Measurements from ENCODE around the gene GEMIN7.

GEMIN7 gene

DNA sequence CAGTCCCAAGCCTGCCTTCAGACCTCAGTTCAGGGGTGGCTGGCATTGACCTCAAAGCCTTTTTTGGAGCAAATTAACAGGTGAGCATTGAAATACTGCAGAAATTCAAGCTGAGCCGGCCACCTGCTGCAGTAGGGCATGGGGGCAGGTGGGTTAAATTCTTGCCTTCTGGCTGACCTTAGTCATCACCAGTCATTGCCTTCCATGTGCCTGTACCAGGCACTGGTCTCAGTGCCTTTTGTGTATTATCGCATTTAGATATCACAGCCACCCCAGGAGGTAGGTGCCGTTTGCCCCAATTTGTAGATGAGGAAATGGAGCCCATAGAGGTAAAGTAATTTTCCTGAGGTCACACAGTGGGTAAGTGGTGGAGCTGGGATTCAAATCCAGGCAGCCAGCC is 21.1 kb downstream of the GEMIN7 start:
- no peaks in the 10 kb centered on the region for H3K27me3 ChIP-seq (ENCODE audit: control insufficient read depth in 3 of 3, insufficient read depth in 3 of 3, low read depth in 1 of 3, low read length in 3 of 3)
- H3K9ac ChIP-seq (ENCODE audit: low read depth, low read length, poor library complexity) = no peak overlapping the region
- no peak for DNase-seq (ENCODE audit: low spot score)
- no peak overlapping the region for H2AFZ ChIP-seq (ENCODE audit: low read length)
- H2BK15ac ChIP-seq (ENCODE audit: low read length) = no peak overlapping the region
- no peak overlapping the region for H3K4me2 ChIP-seq (ENCODE audit: insufficient read depth, low read length, poor library complexity, severe bottlenecking)
- no peak overlapping the region for H2BK120ac ChIP-seq (ENCODE audit: low read depth, low read length)
- no peak overlapping the region for H3K18ac ChIP-seq (ENCODE audit: low read length)
- peaks cover 29% of the 10 kb centered on the region for H3K79me1 ChIP-seq (ENCODE audit: low read depth, low read length)
- no peak overlapping the region for H3K27ac ChIP-seq (replicated peaks; ENCODE audit: low read length)
- H3K4me1 ChIP-seq (ENCODE audit: control insufficient read depth in 2 of 2, insufficient read depth in 1 of 2, low read depth in 1 of 2, low read length in 2 of 2) = peaks cover 36 to 58% of the 10 kb centered on the region in 2 donors
- H2BK12ac ChIP-seq (ENCODE audit: low read length) = no peak overlapping the region
- no peak overlapping the region for H3K4ac ChIP-seq (ENCODE audit: low read length)
- WGBS, 2 donors (ENCODE audit: extremely low coverage in 2 of 2, insufficient read length in 2 of 2, insufficient replicate concordance in 1 of 2) = no CpG with 5 or more reads among the region's 3 CpGs
- no peak overlapping the region for H2BK5ac ChIP-seq (ENCODE audit: low read length)
- H3K9me3 ChIP-seq (replicated peaks in 1 of 2; ENCODE audit: control insufficient read depth in 2 of 2, insufficient read depth in 1 of 2, low read depth in 1 of 2, low read length in 2 of 2) = no peaks in the 10 kb centered on the region
- no peak overlapping the region for H3K23ac ChIP-seq (ENCODE audit: low read depth, low read length, poor library complexity)
- peaks cover 4 to 9% of the 10 kb centered on the region in 2 donors for H3K36me3 ChIP-seq (replicated peaks in 1 of 2; ENCODE audit: control insufficient read depth in 2 of 2, insufficient read depth in 2 of 2, low read length in 2 of 2)
- no peak overlapping the region for H3K14ac ChIP-seq (ENCODE audit: low read length)
- H4K8ac ChIP-seq (ENCODE audit: low read depth, low read length) = no peak overlapping the region
- no peak overlapping the region for H3K4me3 ChIP-seq (ENCODE audit: low read length in 2 of 2)
- no peak overlapping the region for H2AK5ac ChIP-seq (ENCODE audit: low read depth, low read length)
- H4K91ac ChIP-seq (ENCODE audit: low read depth, low read length, poor library complexity) = no peak overlapping the region

DNA sequence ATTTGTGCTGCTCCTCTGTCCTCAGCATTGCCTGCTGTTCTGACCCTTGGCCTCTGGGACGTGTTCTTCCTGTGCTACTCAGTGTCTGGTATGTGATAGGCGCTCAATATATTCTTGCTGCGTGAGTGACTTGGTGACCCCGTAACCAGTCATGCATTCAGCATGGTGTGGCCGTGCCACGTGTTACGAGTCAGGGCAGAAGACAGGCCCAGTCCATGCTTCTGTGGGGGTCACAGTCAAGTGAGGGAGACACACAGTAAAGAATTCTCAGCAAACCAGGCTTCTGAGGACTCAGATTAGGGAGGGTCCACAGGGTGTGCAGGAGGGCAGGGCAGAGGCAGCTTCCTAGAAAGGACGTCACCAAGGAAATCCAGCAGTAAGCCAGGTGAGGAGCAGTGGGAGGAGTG is 21.8 kb downstream of the GEMIN7 start:
- Histone ChIP-seq H3K4ac (ENCODE audit: low read length) (no peak overlapping the region), H3K4me3 (ENCODE audit: low read length in 2 of 2) (no peak overlapping the region), H3K14ac (ENCODE audit: low read length) (no peak overlapping the region), H3K79me1 (ENCODE audit: low read depth, low read length) (peaks cover 31% of the 10 kb centered on the region), H4K91ac (ENCODE audit: low read depth, low read length, poor library complexity) (no peak overlapping the region), H3K9ac (ENCODE audit: low read depth, low read length, poor library complexity) (no peak overlapping the region), H2BK15ac (ENCODE audit: low read length) (no peak overlapping the region), H3K9me3 (replicated peaks in 1 of 2; ENCODE audit: control insufficient read depth in 2 of 2, insufficient read depth in 1 of 2, low read depth in 1 of 2, low read length in 2 of 2) (no peaks in the 10 kb centered on the region), H3K4me2 (ENCODE audit: insufficient read depth, low read length, poor library complexity, severe bottlenecking) (no peak overlapping the region), H2AFZ (ENCODE audit: low read length) (no peak overlapping the region), H4K8ac (ENCODE audit: low read depth, low read length) (no peak overlapping the region), H3K4me1 (ENCODE audit: control insufficient read depth in 2 of 2, insufficient read depth in 1 of 2, low read depth in 1 of 2, low read length in 2 of 2) (peaks cover 36 to 58% of the 10 kb centered on the region in 2 donors), H3K36me3 (replicated peaks in 1 of 2; ENCODE audit: control insufficient read depth in 2 of 2, insufficient read depth in 2 of 2, low read length in 2 of 2) (peaks cover 3 to 4% of the 10 kb centered on the region in 2 donors), H3K23ac (ENCODE audit: low read depth, low read length, poor library complexity) (no peak overlapping the region), H2BK120ac (ENCODE audit: low read depth, low read length) (no peak overlapping the region), H3K18ac (ENCODE audit: low read length) (no peak overlapping the region), H3K27ac (replicated peaks; ENCODE audit: low read length) (no peak overlapping the region), H2BK12ac (ENCODE audit: low read length) (no peak overlapping the region), H2AK5ac (ENCODE audit: low read depth, low read length) (no peak overlapping the region), H2BK5ac (ENCODE audit: low read length) (no peak overlapping the region), H3K27me3 (ENCODE audit: control insufficient read depth in 3 of 3, insufficient read depth in 3 of 3, low read depth in 1 of 3, low read length in 3 of 3) (no peaks in the 10 kb centered on the region)
- no peak for DNase-seq (ENCODE audit: low spot score)
- no CpG with 5 or more reads among the region's 8 CpGs for WGBS, 2 donors (ENCODE audit: extremely low coverage in 2 of 2, insufficient read length in 2 of 2, insufficient replicate concordance in 1 of 2)

DNA sequence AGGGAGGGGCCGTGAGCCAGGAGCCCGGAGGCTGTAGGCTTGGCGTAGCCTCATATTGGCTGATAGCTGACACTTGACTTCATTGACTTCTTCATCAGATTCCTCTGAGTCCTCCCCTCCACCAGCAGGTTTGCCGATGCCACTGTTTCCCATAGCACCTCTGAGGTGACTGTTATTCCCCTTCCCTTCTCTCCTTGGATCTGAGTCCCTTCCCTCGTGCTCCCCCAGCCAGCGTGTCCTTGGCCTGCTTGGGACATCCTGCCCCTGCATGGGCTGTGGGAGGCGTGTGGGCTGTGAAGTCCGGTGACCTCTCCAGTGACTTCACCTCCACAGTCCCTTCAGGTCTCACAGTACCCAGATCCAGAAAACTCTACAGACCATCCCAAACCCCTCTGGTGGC is 22.7 kb downstream of the GEMIN7 start:
- no peak overlapping the region for H3K18ac ChIP-seq (ENCODE audit: low read length)
- no peak overlapping the region for H2BK15ac ChIP-seq (ENCODE audit: low read length)
- H3K27me3 ChIP-seq (ENCODE audit: control insufficient read depth in 3 of 3, insufficient read depth in 3 of 3, low read depth in 1 of 3, low read length in 3 of 3) = no peaks in the 10 kb centered on the region
- no peak overlapping the region for H3K4me2 ChIP-seq (ENCODE audit: insufficient read depth, low read length, poor library complexity, severe bottlenecking)
- H3K79me1 ChIP-seq (ENCODE audit: low read depth, low read length) = peaks cover 28% of the 10 kb centered on the region
- no peaks in the 10 kb centered on the region for H3K9me3 ChIP-seq (replicated peaks in 1 of 2; ENCODE audit: control insufficient read depth in 2 of 2, insufficient read depth in 1 of 2, low read depth in 1 of 2, low read length in 2 of 2)
- no peak overlapping the region for H2BK120ac ChIP-seq (ENCODE audit: low read depth, low read length)
- H3K4me3 ChIP-seq (ENCODE audit: low read length in 2 of 2) = no peak overlapping the region
- no peak overlapping the region for H3K9ac ChIP-seq (ENCODE audit: low read depth, low read length, poor library complexity)
- H2BK12ac ChIP-seq (ENCODE audit: low read length) = no peak overlapping the region
- H4K91ac ChIP-seq (ENCODE audit: low read depth, low read length, poor library complexity) = no peak overlapping the region
- H3K27ac ChIP-seq (replicated peaks; ENCODE audit: low read length) = no peak overlapping the region
- no peak overlapping the region for H4K8ac ChIP-seq (ENCODE audit: low read depth, low read length)
- no peak overlapping the region for H2BK5ac ChIP-seq (ENCODE audit: low read length)
- peaks cover 0 to 4% of the 10 kb centered on the region in 2 donors for H3K36me3 ChIP-seq (replicated peaks in 1 of 2; ENCODE audit: control insufficient read depth in 2 of 2, insufficient read depth in 2 of 2, low read length in 2 of 2)
- no peak overlapping the region for H2AK5ac ChIP-seq (ENCODE audit: low read depth, low read length)
- DNase-seq (ENCODE audit: low spot score) = no peak
- H3K23ac ChIP-seq (ENCODE audit: low read depth, low read length, poor library complexity) = no peak overlapping the region
- peaks cover 36 to 58% of the 10 kb centered on the region in 2 donors for H3K4me1 ChIP-seq (ENCODE audit: control insufficient read depth in 2 of 2, insufficient read depth in 1 of 2, low read depth in 1 of 2, low read length in 2 of 2)
- no peak overlapping the region for H3K4ac ChIP-seq (ENCODE audit: low read length)
- no peak overlapping the region for H2AFZ ChIP-seq (ENCODE audit: low read length)
- no CpG with 5 or more reads among the region's 8 CpGs for WGBS, 2 donors (ENCODE audit: extremely low coverage in 2 of 2, insufficient read length in 2 of 2, insufficient replicate concordance in 1 of 2)
- H3K14ac ChIP-seq (ENCODE audit: low read length) = no peak overlapping the region

DNA sequence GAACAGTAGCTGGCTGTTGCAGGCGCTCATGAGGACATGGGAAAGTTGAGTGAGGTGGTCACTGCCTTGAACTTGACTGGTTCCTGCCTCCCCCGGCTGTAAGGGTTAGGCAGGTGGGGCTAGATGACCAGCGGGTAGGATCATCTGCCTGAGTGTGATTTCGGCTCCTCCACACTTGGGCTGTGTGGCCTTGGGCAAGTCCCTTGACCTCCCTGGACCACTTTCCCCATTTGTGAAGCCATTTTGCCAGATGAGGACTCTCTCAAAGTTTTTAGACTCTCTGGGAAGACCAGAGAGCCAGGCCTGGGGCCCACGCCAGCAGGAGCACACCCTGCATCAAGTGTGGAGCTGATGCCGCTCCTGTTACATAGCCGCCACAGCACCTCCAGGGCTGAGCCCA is 23.4 kb downstream of the GEMIN7 start:
- H3K4me3 ChIP-seq (ENCODE audit: low read length in 2 of 2) = no peak overlapping the region
- no peaks in the 10 kb centered on the region for H3K27me3 ChIP-seq (ENCODE audit: control insufficient read depth in 3 of 3, insufficient read depth in 3 of 3, low read depth in 1 of 3, low read length in 3 of 3)
- H2BK15ac ChIP-seq (ENCODE audit: low read length) = no peak overlapping the region
- no peaks in the 10 kb centered on the region for H3K9me3 ChIP-seq (replicated peaks in 1 of 2; ENCODE audit: control insufficient read depth in 2 of 2, insufficient read depth in 1 of 2, low read depth in 1 of 2, low read length in 2 of 2)
- H2BK120ac ChIP-seq (ENCODE audit: low read depth, low read length) = no peak overlapping the region
- H3K4me1 ChIP-seq (ENCODE audit: control insufficient read depth in 2 of 2, insufficient read depth in 1 of 2, low read depth in 1 of 2, low read length in 2 of 2) = peaks cover 36 to 57% of the 10 kb centered on the region in 2 donors
- peak overlapping the region; percentile 61 for H3K9ac ChIP-seq (ENCODE audit: low read depth, low read length, poor library complexity)
- no peak overlapping the region for H2AFZ ChIP-seq (ENCODE audit: low read length)
- H2AK5ac ChIP-seq (ENCODE audit: low read depth, low read length) = peak overlapping the region; percentile 93
- H4K8ac ChIP-seq (ENCODE audit: low read depth, low read length) = no peak overlapping the region
- WGBS, 2 donors (ENCODE audit: extremely low coverage in 2 of 2, insufficient read length in 2 of 2, insufficient replicate concordance in 1 of 2) = no CpG with 5 or more reads among the region's 7 CpGs
- peak overlapping the region; percentile 90 for H3K18ac ChIP-seq (ENCODE audit: low read length)
- peaks cover 25% of the 10 kb centered on the region for H3K79me1 ChIP-seq (ENCODE audit: low read depth, low read length)
- no peak overlapping the region for H3K4me2 ChIP-seq (ENCODE audit: insufficient read depth, low read length, poor library complexity, severe bottlenecking)
- peak overlapping the region; percentile 7 for H2BK5ac ChIP-seq (ENCODE audit: low read length)
- no peak overlapping the region for H2BK12ac ChIP-seq (ENCODE audit: low read length)
- peak overlapping the region; percentile 79 for H3K27ac ChIP-seq (replicated peaks; ENCODE audit: low read length)
- H3K14ac ChIP-seq (ENCODE audit: low read length) = no peak overlapping the region
- peaks cover 0 to 4% of the 10 kb centered on the region in 2 donors for H3K36me3 ChIP-seq (replicated peaks in 1 of 2; ENCODE audit: control insufficient read depth in 2 of 2, insufficient read depth in 2 of 2, low read length in 2 of 2)
- H3K23ac ChIP-seq (ENCODE audit: low read depth, low read length, poor library complexity) = no peak overlapping the region
- no peak for DNase-seq (ENCODE audit: low spot score)
- H4K91ac ChIP-seq (ENCODE audit: low read depth, low read length, poor library complexity) = no peak overlapping the region
- no peak overlapping the region for H3K4ac ChIP-seq (ENCODE audit: low read length)

All from neuronal stem cell (in vitro differentiated cells).